ENCODE results near the gene SASS6.
"Not testable (repeated sequence)": the region's sequence is repeated elsewhere in the genome, so short reads cannot be mapped to it uniquely, and the experiment has no call there.

SASS6 gene

GRCh38 chr1:100053727-100054126 lies 79.0 kb downstream of the SASS6 start:
- TF ChIP-seq CTCF (IDR thresholded peaks at IDR 0.05; ENCODE audit: extremely low read depth, insufficient read depth, missing control alignments): no peak
- DNase-seq (ENCODE audit: low spot score): no peak
- in situ Hi-C loops (cut with MboI; ENCODE audit: low pct_unique_long_range_greater_than_20kb, low sequenced_read_pairs, unreplicated experiment): no loop called here

- no peak for DNase-seq (ENCODE audit: low spot score)
- TF ChIP-seq CTCF (IDR thresholded peaks at IDR 0.05; ENCODE audit: extremely low read depth, insufficient read depth, missing control alignments): no peak
- in situ Hi-C loops (cut with MboI; ENCODE audit: low pct_unique_long_range_greater_than_20kb, low sequenced_read_pairs, unreplicated experiment): no loop called here
These were observed 79.6 kb downstream of the SASS6 start for GRCh38 chr1:100053119-100053518.

GRCh38 chr1:100051893-100052292 lies 80.8 kb downstream of the SASS6 start:
- in situ Hi-C loops (cut with MboI; ENCODE audit: low pct_unique_long_range_greater_than_20kb, low sequenced_read_pairs, unreplicated experiment): no loop called here
- no peak for TF ChIP-seq CTCF (IDR thresholded peaks at IDR 0.05; ENCODE audit: extremely low read depth, insufficient read depth, missing control alignments)
- no peak for DNase-seq (ENCODE audit: low spot score)

GRCh38 chr1:100051401-100051800 lies 81.3 kb downstream of the SASS6 start:
- no peak for DNase-seq (ENCODE audit: low spot score)

GRCh38 chr1:100050139-100050538 lies 82.6 kb downstream of the SASS6 start:
- in situ Hi-C loops (cut with MboI; ENCODE audit: low pct_unique_long_range_greater_than_20kb, low sequenced_read_pairs, unreplicated experiment): no loop called here
- no peak for DNase-seq (ENCODE audit: low spot score)
- no peak for TF ChIP-seq CTCF (IDR thresholded peaks at IDR 0.05; ENCODE audit: extremely low read depth, insufficient read depth, missing control alignments)

More at GRCh38 chr1:100051401-100051800, 81.3 kb downstream of the SASS6 start:
- no peak for TF ChIP-seq CTCF (IDR thresholded peaks at IDR 0.05; ENCODE audit: extremely low read depth, insufficient read depth, missing control alignments)
- in situ Hi-C loops (cut with MboI; ENCODE audit: low pct_unique_long_range_greater_than_20kb, low sequenced_read_pairs, unreplicated experiment): no loop called here

- DNase-seq (ENCODE audit: low spot score); in situ Hi-C loops (cut with MboI; ENCODE audit: low pct_unique_long_range_greater_than_20kb, low sequenced_read_pairs, unreplicated experiment): not testable (repeated sequence)
These were observed 85.5 kb downstream of the SASS6 start for GRCh38 chr1:100047235-100047708.

- TF ChIP-seq CTCF (IDR thresholded peaks at IDR 0.05; ENCODE audit: extremely low read depth, insufficient read depth, missing control alignments): no peak
- DNase-seq (ENCODE audit: low spot score): no peak
- in situ Hi-C loops (cut with MboI; ENCODE audit: low pct_unique_long_range_greater_than_20kb, low sequenced_read_pairs, unreplicated experiment): no loop called here
These were observed 87.5 kb downstream of the SASS6 start for GRCh38 chr1:100045206-100045605.

Measured in GM13977 (cell line).